Measurements from ENCODE around the gene ST6GAL1. TPM values are rescaled to one million over a fixed set of nuclear protein-coding genes. Genes with fewer than 3 reads are reported as not detected.
A peak's percentile ranks its signal among the peaks of the same experiment; 100 is the strongest.

ST6GAL1 gene
- total and polyA plus RNA-seq, 2 of the 13 experiments (the other 11 are each of a cell fraction or from before 2014, with no cell fraction given): 79.9 to 164 TPM

DNA sequence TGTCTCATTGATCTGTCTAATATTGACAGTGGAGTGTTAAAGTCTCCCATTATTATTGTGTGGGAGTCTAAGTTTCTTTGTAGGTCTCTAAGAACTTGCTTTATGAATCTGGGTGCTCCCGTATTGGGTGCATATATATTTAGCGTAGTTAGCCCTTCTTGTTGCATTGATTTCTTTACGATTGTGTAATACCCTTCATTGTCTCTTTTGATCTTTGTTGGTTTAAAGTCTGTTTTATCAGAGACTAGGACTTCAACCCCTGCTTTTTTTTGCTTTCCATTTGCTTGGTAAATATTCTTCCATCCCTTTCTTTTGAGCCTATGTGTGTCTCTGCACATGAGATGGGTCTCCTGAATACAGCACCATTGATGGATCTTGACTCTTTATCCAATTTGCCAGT, 23.3 kb upstream of the ST6GAL1 start (continued):
- TF ChIP-seq, protein P1, sequence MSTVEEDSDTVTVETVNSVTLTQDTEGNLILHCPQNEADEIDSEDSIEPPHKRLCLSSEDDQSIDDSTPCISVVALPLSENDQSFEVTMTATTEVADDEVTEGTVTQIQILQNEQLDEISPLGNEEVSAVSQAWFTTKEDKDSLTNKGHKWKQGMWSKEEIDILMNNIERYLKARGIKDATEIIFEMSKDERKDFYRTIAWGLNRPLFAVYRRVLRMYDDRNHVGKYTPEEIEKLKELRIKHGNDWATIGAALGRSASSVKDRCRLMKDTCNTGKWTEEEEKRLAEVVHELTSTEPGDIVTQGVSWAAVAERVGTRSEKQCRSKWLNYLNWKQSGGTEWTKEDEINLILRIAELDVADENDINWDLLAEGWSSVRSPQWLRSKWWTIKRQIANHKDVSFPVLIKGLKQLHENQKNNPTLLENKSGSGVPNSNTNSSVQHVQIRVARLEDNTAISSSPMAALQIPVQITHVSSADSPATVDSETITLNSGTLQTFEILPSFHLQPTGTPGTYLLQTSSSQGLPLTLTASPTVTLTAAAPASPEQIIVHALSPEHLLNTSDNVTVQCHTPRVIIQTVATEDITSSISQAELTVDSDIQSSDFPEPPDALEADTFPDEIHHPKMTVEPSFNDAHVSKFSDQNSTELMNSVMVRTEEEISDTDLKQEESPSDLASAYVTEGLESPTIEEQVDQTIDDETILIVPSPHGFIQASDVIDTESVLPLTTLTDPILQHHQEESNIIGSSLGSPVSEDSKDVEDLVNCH (CRISPR knock-in tag; IDR thresholded peaks at IDR 0.05): 0 out of 2 replicates have a peak, but pooled peaks have one; percentile 11
- TF ChIP-seq, protein P2, sequence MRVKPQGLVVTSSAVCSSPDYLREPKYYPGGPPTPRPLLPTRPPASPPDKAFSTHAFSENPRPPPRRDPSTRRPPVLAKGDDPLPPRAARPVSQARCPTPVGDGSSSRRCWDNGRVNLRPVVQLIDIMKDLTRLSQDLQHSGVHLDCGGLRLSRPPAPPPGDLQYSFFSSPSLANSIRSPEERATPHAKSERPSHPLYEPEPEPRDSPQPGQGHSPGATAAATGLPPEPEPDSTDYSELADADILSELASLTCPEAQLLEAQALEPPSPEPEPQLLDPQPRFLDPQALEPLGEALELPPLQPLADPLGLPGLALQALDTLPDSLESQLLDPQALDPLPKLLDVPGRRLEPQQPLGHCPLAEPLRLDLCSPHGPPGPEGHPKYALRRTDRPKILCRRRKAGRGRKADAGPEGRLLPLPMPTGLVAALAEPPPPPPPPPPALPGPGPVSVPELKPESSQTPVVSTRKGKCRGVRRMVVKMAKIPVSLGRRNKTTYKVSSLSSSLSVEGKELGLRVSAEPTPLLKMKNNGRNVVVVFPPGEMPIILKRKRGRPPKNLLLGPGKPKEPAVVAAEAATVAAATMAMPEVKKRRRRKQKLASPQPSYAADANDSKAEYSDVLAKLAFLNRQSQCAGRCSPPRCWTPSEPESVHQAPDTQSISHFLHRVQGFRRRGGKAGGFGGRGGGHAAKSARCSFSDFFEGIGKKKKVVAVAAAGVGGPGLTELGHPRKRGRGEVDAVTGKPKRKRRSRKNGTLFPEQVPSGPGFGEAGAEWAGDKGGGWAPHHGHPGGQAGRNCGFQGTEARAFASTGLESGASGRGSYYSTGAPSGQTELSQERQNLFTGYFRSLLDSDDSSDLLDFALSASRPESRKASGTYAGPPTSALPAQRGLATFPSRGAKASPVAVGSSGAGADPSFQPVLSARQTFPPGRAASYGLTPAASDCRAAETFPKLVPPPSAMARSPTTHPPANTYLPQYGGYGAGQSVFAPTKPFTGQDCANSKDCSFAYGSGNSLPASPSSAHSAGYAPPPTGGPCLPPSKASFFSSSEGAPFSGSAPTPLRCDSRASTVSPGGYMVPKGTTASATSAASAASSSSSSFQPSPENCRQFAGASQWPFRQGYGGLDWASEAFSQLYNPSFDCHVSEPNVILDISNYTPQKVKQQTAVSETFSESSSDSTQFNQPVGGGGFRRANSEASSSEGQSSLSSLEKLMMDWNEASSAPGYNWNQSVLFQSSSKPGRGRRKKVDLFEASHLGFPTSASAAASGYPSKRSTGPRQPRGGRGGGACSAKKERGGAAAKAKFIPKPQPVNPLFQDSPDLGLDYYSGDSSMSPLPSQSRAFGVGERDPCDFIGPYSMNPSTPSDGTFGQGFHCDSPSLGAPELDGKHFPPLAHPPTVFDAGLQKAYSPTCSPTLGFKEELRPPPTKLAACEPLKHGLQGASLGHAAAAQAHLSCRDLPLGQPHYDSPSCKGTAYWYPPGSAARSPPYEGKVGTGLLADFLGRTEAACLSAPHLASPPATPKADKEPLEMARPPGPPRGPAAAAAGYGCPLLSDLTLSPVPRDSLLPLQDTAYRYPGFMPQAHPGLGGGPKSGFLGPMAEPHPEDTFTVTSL (CRISPR knock-in tag; IDR thresholded peaks at IDR 0.05; ENCODE audit: borderline replicate concordance): peak; percentile 99
- TF ChIP-seq, protein P3, sequence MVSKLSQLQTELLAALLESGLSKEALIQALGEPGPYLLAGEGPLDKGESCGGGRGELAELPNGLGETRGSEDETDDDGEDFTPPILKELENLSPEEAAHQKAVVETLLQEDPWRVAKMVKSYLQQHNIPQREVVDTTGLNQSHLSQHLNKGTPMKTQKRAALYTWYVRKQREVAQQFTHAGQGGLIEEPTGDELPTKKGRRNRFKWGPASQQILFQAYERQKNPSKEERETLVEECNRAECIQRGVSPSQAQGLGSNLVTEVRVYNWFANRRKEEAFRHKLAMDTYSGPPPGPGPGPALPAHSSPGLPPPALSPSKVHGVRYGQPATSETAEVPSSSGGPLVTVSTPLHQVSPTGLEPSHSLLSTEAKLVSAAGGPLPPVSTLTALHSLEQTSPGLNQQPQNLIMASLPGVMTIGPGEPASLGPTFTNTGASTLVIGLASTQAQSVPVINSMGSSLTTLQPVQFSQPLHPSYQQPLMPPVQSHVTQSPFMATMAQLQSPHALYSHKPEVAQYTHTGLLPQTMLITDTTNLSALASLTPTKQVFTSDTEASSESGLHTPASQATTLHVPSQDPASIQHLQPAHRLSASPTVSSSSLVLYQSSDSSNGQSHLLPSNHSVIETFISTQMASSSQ (IDR thresholded peaks at IDR 0.05; ENCODE audit: low read depth): peak; percentile 56; the same call in 1 of the 2 replicates
- TF ChIP-seq, protein P3 (CRISPR knock-in tag; IDR thresholded peaks at IDR 0.05; ENCODE audit: borderline replicate concordance): peak; percentile 70; the same call in 1 of the 2 replicates
- peak; percentile 71 for TF ChIP-seq ZNF24 (IDR thresholded peaks at IDR 0.05)
- TF ChIP-seq DNMT3B (CRISPR knock-in tag; conservative IDR thresholded peaks at IDR 0.05): 0 out of 2 replicates have a peak, but pooled peaks have one; percentile 34
- 0 out of 2 replicates have a peak, but pooled peaks have one; percentile 35 for TF ChIP-seq ZNF264 (CRISPR knock-in tag; IDR thresholded peaks at IDR 0.05)
- TF ChIP-seq TBX3 (IDR thresholded peaks at IDR 0.05; ENCODE audit: borderline replicate concordance): peak; percentile 70; the same call in 1 of the 2 replicates
- TF ChIP-seq, protein P4, sequence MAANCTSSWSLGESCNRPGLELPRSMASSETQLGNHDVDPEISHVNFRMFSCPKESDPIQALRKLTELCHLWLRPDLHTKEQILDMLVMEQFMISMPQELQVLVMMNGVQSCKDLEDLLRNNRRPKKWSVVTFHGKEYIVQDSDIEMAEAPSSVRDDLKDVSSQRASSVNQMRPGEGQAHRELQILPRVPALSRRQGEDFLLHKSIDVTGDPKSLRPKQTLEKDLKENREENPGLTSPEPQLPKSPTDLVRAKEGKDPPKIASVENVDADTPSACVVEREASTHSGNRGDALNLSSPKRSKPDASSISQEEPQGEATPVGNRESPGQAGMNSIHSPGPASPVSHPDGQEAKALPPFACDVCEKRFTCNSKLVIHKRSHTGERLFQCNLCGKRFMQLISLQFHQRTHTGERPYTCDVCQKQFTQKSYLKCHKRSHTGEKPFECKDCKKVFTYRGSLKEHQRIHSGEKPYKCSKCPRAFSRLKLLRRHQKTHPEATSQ (CRISPR knock-in tag; IDR thresholded peaks at IDR 0.05; ENCODE audit: borderline replicate concordance): peak; percentile 54; the same call in 1 of the 2 replicates
- peak; percentile 87 for TF ChIP-seq DPF2 (CRISPR knock-in tag; IDR thresholded peaks at IDR 0.05; ENCODE audit: borderline replicate concordance, low read depth)
- TF ChIP-seq, protein P5, sequence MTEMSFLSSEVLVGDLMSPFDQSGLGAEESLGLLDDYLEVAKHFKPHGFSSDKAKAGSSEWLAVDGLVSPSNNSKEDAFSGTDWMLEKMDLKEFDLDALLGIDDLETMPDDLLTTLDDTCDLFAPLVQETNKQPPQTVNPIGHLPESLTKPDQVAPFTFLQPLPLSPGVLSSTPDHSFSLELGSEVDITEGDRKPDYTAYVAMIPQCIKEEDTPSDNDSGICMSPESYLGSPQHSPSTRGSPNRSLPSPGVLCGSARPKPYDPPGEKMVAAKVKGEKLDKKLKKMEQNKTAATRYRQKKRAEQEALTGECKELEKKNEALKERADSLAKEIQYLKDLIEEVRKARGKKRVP (CRISPR knock-in tag; IDR thresholded peaks at IDR 0.05): peak in 1 of 2 experiments; percentile 59; a peak in 2 of 4 replicates
- TF ChIP-seq TARDBP (CRISPR knock-in tag; IDR thresholded peaks at IDR 0.05): peak; percentile 70; the same call in 1 of the 2 replicates
- peak; percentile 82; the same call in 1 of the 2 replicates for TF ChIP-seq ZFP1 (CRISPR knock-in tag; IDR thresholded peaks at IDR 0.05)
- TF ChIP-seq NCOR1 (IDR thresholded peaks at IDR 0.05; ENCODE audit: borderline replicate concordance, low read length): peak; percentile 86; the same call in 1 of the 2 replicates

All from HepG2 (cell line).